OCI-LY3 (cell line): ENCODE measurements around the gene CHST8.

Experiments
- EZH2phosphoT487 ChIP-seq: fragments of 200-600 bp; shearing (Covaris generic); IDR thresholded peaks from 2 replicates; pipeline ENCODE4 v1.6.1; 2018; ENCODE audit warnings: antibody characterized with exemption, mixed run types, low read depth
- TF ChIP-seq, protein P1 (sequence below): fragments of 200-600, 300-600 bp; sonication (generic); IDR thresholded peaks from 2 replicates; pipeline ENCODE4 v1.5.1; 2014; ENCODE audit warnings: antibody characterized with exemption, low read length, low read depth

DNA sequence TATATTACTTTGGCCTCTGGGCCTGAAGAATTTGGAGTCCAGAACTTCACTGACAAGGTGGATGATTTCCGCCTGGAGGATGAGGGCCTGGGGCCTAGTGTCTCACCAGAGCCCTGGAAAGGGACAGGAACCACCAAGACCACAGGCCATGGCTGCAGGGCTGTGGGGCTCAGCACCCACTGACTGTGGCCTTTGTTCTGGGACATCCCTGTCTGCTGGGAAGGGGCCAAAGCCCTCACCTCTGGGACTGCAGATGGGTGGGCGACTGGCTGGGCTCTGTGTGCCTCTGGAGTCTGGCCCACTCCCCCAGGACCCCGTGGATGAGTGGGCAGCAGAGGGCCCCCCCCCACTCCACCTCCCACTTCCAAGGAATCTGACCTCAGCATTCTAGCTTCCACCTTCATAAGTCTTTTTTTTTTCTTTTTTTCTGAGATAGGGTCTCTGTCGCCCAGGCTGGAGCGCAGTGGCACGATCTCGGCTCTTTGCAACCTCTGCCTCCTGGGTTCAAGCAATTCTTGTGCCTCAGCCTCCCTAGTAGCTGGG is 20.3 kb downstream of the CHST8 start:
- TF ChIP-seq, protein P1, sequence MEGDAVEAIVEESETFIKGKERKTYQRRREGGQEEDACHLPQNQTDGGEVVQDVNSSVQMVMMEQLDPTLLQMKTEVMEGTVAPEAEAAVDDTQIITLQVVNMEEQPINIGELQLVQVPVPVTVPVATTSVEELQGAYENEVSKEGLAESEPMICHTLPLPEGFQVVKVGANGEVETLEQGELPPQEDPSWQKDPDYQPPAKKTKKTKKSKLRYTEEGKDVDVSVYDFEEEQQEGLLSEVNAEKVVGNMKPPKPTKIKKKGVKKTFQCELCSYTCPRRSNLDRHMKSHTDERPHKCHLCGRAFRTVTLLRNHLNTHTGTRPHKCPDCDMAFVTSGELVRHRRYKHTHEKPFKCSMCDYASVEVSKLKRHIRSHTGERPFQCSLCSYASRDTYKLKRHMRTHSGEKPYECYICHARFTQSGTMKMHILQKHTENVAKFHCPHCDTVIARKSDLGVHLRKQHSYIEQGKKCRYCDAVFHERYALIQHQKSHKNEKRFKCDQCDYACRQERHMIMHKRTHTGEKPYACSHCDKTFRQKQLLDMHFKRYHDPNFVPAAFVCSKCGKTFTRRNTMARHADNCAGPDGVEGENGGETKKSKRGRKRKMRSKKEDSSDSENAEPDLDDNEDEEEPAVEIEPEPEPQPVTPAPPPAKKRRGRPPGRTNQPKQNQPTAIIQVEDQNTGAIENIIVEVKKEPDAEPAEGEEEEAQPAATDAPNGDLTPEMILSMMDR: no peak
- no peak for TF ChIP-seq EZH2phosphoT487
